Activated naive CD4-positive, alpha-beta T cell treated with Interleukin-2 at 50 U/mL for 16 hours (primary cell): ENCODE results near the gene TMSB4X.
"Not testable (repeated sequence)": the region's sequence is repeated elsewhere in the genome, so short reads cannot be mapped to it uniquely, and the experiment has no call there.

Experiments used
- DNase-seq: peaks from one replicate; pipeline ENCODE4 v3.0.0-alpha.2; 2020

TMSB4X gene

DNA sequence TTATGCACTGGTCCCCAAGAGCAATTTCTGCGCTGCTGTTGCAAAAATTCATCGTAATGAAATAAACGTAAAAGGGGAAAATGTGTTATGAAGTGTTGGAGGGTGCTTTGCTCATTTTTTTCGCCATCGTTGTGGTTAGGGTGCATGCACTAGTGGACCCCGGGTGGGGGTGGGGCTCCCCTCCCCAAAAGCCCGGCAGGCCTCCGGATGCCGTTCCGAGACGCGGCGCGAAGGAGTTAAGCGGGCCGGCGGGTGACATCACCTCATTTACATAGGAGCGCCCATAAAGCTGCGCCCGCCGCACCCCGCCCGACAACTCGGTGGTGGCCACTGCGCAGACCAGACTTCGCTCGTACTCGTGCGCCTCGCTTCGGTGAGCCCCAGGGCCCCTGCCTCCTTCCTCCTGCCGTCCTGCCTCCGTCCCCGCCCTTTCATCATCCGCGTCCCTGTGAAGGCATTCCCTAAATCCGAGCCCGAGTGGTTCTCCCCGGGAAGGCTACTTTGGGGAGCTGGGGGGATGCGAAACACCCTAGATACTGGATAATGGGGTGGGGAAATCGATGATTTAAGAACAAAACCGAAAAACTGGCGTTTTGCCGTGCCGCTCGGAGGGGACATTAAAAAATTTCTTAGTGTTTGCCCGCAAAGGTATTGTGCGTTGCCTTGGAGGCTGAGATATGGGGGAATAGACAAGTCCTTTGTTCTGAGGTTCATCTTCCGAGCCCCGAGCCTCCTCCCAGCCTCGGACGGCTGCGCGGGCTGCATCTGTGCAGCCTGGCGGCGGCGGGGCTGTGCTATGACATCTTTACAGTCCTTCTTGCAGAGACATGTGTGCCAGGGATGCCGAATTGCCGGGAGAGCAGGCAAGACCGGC, at the start of gene TMSB4X:
Gene TMSB4X, plus strand, starts transcription at position 315 of the 874 bp plus-strand sequence.
- DNase-seq, result peak; percentile 84

- no peak for DNase-seq
Measured at GRCh38 chrX:12929701-12930100, 45.2 kb upstream of the TMSB4X start.

DNA sequence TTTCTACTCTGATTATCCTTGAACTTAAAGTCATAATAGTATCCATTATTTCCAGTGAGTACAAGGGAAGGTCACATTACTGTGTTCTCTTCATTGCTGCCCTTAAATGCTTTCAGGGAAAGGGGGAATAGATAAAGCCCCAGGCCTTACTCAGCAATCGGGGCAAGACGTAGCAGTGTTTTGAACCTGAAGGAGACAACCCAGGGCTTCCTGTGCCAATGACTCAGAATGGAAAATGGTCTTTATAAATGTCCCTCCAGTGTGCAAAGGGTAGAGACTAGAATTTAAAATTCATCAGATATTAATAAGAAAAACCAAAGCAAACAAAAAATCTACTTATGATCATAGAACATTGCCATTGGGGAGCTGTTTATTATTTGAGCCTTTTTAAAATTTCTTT, 44.8 kb upstream of the TMSB4X start:
- no peak for DNase-seq

- no peak for DNase-seq
Measured at GRCh38 chrX:12932244-12932643, 42.7 kb upstream of the TMSB4X start.

DNA sequence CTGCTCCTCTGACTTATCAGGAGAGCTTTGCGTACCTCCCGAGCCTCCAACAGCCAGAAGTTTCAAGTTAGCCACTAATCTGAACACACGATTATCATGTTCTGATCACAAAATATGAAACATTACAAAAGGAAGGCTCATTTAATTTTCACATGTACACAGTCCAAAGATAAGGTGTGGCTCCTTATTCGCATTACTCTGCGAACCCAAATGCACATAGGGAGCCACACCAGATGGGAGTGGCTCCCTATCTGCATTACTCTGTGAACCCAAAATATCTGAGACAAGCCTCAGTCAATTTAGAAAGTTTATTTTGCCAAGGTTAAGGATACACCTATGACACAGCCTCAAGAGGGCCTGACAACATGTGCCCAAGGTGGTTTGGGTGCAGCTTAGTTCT, 40.1 kb upstream of the TMSB4X start:
- DNase-seq, result no peak

DNA sequence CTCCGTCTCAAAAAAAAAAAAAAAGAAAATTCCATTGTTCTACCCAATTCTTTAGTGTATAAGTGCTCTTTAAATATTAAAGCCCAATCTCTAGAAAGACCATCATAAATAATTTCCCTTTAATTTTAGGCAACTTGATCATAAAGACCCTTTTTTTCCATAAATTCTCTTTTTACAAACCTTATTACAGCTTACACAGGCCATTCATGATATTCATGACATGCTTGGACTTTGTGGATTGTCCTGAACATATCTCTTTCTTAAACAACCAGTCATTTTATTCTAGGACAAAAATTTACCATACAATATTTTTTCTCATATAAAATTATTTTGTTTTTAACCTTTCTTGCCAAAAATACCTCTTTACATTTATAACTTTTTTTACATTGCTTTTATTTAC, 38.0 kb upstream of the TMSB4X start:
- no peak for DNase-seq

- DNase-seq, result not testable (repeated sequence)
Measured at GRCh38 chrX:12940471-12940870, 34.4 kb upstream of the TMSB4X start.

DNA sequence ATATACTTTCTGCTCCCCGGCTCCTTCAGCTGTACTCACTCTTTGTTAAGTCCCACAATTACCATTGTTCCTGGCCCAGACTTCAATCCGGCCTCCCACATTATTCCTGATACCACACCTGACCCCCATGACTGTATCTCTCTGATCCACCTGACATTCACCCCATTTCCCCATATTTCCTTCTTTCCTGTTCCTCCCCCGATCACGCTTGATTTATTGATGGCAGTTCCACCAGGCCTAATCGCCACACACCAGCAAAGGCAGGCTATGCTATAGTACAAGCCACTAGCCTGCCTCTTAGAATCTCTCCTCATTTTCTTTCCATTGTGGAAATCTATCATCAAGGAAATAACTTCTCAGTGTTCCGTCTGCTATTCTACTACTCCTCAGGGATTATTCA, 31.3 kb upstream of the TMSB4X start:
- DNase-seq, result not testable (repeated sequence)

DNA sequence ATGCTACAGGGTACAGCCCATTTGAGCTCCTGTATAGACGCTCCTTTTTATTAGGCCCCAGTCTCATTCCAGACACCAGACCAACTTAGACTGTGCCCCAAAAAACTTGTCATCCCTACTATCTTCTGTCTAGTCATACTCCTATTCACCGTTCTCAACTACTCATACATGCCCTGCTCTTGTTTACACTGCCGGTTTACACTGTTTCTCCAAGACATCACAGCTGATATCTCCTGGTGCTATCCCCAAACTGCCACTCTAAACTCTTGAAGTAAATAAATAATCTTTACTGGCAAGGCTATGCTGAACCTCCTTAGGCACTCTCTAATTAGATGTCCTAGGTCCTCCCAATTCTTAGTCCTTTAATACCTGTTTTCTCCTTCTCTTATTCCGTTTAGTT, 30.5 kb upstream of the TMSB4X start:
- DNase-seq, result not testable (repeated sequence)

DNA sequence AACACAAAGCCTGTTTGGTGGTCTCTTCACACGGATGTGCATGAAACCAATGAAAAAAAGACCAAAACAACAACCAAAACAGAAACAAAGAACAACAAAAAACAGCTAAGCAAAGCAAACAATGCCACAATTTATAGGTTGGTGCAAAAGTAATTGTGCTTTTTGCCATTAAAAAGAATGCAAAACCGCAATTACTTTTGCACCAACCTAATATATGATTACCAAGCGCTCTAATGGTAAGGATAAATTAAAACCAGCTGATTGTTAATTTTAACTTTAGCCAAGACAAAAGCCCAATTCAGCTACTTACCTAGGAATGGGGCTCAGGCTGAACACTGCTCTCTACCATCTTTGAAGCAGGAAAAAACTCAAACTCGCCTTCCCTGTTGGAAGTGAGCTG, 29.4 kb upstream of the TMSB4X start:
- DNase-seq, result no peak

- no peak for DNase-seq
Measured at GRCh38 chrX:12946406-12946805, 28.5 kb upstream of the TMSB4X start.

- DNase-seq, result peak; percentile 71
Measured at GRCh38 chrX:12946838-12947544, 27.9 kb upstream of the TMSB4X start.

GRCh38 chrX:12947545-12948235, 27.2 kb upstream of the TMSB4X start:
- DNase-seq, result no peak

GRCh38 chrX:12948495-12948894, 26.4 kb upstream of the TMSB4X start:
- DNase-seq, result no peak

- DNase-seq, result no peak
Measured at GRCh38 chrX:12949205-12949926, 25.5 kb upstream of the TMSB4X start.

DNA sequence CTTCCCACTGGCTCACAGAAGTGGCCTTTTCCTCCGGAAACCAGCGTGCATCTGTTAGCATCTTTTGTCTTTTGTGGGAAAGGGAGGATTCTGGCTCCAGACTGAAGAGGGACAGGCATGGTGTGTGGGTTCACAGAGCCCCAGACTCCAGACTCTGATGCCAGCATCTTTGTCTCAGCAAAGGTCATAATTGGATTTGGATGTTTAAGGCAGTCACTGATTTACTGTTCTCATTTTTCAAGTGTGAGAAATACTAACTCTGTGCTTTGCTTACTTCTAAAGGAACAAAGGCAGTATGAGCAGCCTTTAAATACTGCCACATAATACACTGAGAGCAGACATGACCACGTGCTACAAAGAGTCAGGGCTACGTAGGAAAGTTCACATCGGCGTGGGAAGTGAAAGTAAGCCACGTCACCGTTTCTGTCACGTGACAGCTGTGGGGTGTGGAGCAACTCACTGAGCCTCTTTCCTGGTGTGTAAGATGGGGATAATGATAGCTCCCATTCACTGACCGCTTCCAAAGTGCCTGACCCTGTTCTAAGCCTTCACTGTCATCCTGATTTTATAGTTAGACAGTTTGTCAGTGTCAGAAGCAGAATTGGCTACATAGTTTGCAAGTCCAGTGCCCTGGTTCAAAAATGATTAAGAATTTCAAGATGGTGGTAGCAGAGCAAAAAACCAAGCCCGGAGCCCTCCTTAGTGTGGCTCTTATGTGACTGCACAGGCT, 24.8 kb upstream of the TMSB4X start:
- peak; percentile 89 for DNase-seq

DNA sequence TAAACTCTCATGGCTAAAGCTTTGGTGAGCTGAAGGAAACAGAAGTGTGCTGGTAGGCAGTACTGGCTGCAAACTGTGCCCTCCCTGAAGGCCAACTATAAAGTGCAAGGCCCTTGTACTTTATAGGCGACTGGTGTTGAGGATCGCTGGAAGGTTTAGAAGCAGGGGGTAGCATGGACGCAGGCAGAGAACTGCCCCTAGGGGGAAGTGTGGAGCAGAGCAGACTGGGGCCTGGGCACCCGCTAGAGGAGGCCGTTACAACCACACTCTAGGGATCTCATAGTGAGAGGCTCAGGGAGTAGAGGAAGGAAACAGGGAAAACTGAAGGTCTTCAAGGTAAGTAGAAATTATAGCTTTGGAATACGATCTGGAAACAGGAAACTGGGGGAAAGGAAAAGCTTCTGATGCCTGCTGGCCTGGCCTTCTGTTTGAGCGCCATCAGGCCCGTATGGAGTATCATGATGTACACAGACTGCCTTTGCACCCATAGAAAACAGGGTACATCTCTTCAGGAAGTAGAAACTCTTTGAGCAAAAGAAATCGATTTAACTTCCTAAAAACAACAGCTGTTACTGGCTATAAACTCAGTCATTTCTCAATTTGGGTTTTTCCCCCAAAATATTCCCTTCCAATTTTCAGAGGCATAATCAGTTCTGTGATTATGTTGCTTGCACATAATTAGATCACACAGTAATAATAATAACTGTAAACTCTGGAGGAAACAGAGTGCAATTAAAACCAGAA, 23.9 kb upstream of the TMSB4X start:
- peak; percentile 72 for DNase-seq

DNA sequence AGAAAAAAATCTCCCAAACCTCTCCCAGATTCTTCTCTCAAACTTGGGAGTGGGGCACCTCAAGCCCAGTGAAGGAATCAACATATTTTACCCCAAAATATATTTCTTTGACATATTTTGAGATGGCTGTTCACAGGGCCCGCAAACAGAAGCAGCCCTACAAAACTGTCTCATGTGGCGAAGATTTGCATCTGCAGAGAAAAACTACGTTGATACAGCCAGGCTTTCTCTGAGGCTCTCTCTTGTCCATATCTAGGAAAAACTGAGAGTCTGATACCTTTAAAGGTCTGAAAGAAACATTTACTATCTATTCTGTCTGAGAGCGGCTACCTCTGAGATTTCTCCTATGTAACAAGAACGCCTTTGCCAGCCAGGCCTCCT, 23.3 kb upstream of the TMSB4X start:
- DNase-seq, result no peak

DNA sequence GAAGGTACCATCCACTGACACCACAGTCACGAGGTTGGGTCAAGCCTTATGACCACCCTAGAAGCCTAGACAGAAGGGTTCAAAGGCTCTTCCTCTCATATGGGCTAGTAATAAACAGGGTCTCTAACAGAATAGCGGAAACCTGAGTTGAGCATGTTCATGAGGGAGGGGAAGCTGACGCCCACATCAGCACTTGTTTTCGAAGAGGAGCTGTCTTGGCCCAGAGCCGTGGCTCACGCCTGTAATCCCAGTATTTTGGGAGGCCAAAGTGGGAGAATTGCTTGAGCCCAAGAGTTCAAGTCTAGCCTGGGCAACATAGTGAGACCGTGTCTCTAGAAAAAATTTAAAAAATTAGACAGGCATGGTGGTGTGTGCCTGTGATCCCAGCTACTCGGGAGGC, 21.5 kb upstream of the TMSB4X start:
- no peak for DNase-seq

DNA sequence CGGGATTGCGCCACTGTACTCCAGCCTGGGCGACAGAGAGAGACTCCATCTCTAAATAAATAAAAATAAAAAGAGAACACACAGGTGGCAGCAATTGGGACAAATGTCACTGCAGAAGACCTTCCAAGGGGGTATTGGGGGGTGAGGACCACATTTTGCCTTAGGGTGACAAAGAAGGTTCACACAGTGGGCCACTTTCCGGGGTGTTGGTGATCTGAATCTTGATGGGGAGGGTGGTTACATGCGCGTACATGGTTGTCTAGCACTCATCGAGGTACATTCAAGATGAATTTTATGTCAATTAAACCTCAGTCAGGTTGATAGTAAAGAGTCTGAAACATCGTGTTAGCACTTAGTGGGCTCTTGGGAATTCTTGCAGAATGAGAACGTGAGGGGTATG, 20.5 kb upstream of the TMSB4X start:
- no peak for DNase-seq

DNA sequence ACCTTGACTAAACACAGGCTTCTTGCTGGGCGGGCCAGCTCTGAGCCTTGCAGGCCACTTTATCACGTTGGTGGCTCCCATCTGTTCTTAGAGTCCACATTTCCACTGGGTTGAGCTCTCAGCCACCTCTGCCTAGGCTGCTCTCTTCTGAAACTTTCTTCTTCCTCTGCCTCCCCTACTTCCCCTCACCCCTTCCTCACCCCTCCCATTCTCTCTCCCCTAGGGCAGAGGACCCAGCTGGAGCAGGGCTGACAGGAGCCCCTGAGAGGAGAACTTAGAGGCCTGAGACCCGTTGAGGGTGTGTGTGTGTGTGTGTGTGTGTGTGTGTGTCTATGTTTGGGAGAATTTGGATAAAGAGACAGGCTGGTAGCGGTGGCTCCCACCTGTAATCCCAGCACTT, 19.9 kb upstream of the TMSB4X start:
- no peak for DNase-seq
